Vagina (tissue), 2 donors: ENCODE measurements around the gene AEBP1.

ENCODE experiments used
- POLR2A ChIP-seq, 2 donors: fragments of 450-650 bp; IDR thresholded peaks; one replicate each; pipeline ENCODE4 v1.6.1; 2017; ENCODE audit warnings: antibody characterized with exemption in 2 of 2, mild to moderate bottlenecking in 2 of 2, moderate library complexity in 2 of 2
- POLR2AphosphoS5 ChIP-seq, 2 donors: sonication (generic); formaldehyde crosslinking; IDR thresholded peaks; one replicate each; pipeline ENCODE4 v1.9.0; 2017; ENCODE audit warnings: antibody characterized with exemption in 2 of 2, mild to moderate bottlenecking in 2 of 2, low read depth in 1 of 2; ENCODE audit not compliant: insufficient read depth in 1 of 2
- TF ChIP-seq, protein P1 (sequence below), 3 experiments: fragments of 450-650 bp in 2 of 3; fragments of 200-600 bp in 1 of 3; sonication (generic) in 1 of 3; IDR thresholded peaks; one replicate each; pipeline ENCODE4 v1.5.1; 2017 to 2019; ENCODE audit warnings: antibody characterized with exemption in 3 of 3, mild to moderate bottlenecking in 2 of 3, moderate library complexity in 2 of 3

GRCh38 chr7:44162179-44162578 is 58.0 kb downstream of the AEBP1 start:
- TF ChIP-seq, protein P1, sequence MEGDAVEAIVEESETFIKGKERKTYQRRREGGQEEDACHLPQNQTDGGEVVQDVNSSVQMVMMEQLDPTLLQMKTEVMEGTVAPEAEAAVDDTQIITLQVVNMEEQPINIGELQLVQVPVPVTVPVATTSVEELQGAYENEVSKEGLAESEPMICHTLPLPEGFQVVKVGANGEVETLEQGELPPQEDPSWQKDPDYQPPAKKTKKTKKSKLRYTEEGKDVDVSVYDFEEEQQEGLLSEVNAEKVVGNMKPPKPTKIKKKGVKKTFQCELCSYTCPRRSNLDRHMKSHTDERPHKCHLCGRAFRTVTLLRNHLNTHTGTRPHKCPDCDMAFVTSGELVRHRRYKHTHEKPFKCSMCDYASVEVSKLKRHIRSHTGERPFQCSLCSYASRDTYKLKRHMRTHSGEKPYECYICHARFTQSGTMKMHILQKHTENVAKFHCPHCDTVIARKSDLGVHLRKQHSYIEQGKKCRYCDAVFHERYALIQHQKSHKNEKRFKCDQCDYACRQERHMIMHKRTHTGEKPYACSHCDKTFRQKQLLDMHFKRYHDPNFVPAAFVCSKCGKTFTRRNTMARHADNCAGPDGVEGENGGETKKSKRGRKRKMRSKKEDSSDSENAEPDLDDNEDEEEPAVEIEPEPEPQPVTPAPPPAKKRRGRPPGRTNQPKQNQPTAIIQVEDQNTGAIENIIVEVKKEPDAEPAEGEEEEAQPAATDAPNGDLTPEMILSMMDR (IDR thresholded peaks at IDR 0.05): no peak
- no peak for TF ChIP-seq POLR2A (IDR thresholded peaks at IDR 0.05)
- no peak for TF ChIP-seq POLR2AphosphoS5 (IDR thresholded peaks at IDR 0.05; ENCODE audit: insufficient read depth in 1 of 2, low read depth in 1 of 2)
